Esophagus muscularis mucosa (tissue), 4 donors: ENCODE measurements around the gene TES. TPM values are rescaled to one million over a fixed set of nuclear protein-coding genes. Genes with fewer than 3 reads are reported as not detected.

Experiments used
- DNase-seq: peaks from one replicate; pipeline ENCODE4 v3.0.0-alpha.2; 2017; ENCODE audit errors: extremely low spot score
- H3K27ac ChIP-seq, 4 donors: fragments of 200-600 bp; sonication (generic); replicated peaks in 1 of 4; 1 replicate in 3 of 4; 2 replicates in 1 of 4; pipeline ENCODE4 v1.5.1; 2016 to 2019; ENCODE audit warnings: mild to moderate bottlenecking in 1 of 4
- H3K27me3 ChIP-seq, 4 donors: fragments of 200-600 bp; sonication (generic); one replicate each; pipeline versions ENCODE4 v1.5.1 to v1.6.0; 2016 to 2019
- H3K36me3 ChIP-seq, 4 donors: fragments of 200-600 bp; sonication (generic); one replicate each; pipeline ENCODE4 v1.5.1; 2016 to 2019
- H3K4me1 ChIP-seq, 4 donors: fragments of 200-600 bp; sonication (generic); one replicate each; pipeline ENCODE4 v1.5.1; 2016 to 2019
- H3K4me3 ChIP-seq, 4 donors: fragments of 200-600 bp; sonication (generic); 1 replicate in 2 of 4; 2 replicates in 2 of 4; pipeline ENCODE4 v1.5.1; 2016 to 2019; ENCODE audit warnings: mild to moderate bottlenecking in 4 of 4, moderate library complexity in 1 of 4
- H3K9me3 ChIP-seq, 4 donors: fragments of 200-600 bp; sonication (generic); 1 replicate in 3 of 4; 2 replicates in 1 of 4; pipeline ENCODE4 v1.5.1; 2016 to 2019
- EP300 ChIP-seq: sonication (generic); formaldehyde crosslinking; IDR thresholded peaks from one replicate; pipeline ENCODE4 v1.6.1; 2017; ENCODE audit warnings: antibody characterized with exemption
- POLR2A ChIP-seq: fragments of 450-650 bp; IDR thresholded peaks from one replicate; pipeline ENCODE4 v1.6.1; 2017; ENCODE audit warnings: antibody characterized with exemption, moderate library complexity, mild to moderate bottlenecking, low read depth
- POLR2AphosphoS5 ChIP-seq, 2 donors: sonication (generic); formaldehyde crosslinking; IDR thresholded peaks; one replicate each; pipeline ENCODE4 v1.6.1; 2017; ENCODE audit warnings: antibody characterized with exemption in 2 of 2
- WGBS: methylation state at CpG from one replicate; pipeline ENCODE4 v1.1.5; 2018; 5-methylcytosine and 5-hydroxymethylcytosine counted together
- intact Hi-C: fragments of 100-400 bp; cut with DNase I; formaldehyde crosslinking; loops from one replicate; pipeline ENCODE4 v1.15.1; 2023
- total RNA-seq, 4 donors: library from RNA; depleted of rRNA; stranded (reverse); fragments of >200 nt; gene quantifications; one replicate each; pipeline versions ENCODE4 v1.1.0 to v1.2.1, GENCODE V29; 2016
- TF ChIP-seq, protein P1 (sequence below), 3 experiments: fragments of 200-600 bp in 2 of 3; fragments of 450-650 bp in 1 of 3; sonication (generic) in 2 of 3; IDR thresholded peaks; one replicate each; pipeline ENCODE4 v1.5.1; 2017 to 2019; ENCODE audit warnings: antibody characterized with exemption in 3 of 3, mild to moderate bottlenecking in 2 of 3, moderate library complexity in 1 of 3

The TES gene
- total RNA-seq, 4 donors from 2014 or later = 213 to 356 (median 265) TPM

DNA sequence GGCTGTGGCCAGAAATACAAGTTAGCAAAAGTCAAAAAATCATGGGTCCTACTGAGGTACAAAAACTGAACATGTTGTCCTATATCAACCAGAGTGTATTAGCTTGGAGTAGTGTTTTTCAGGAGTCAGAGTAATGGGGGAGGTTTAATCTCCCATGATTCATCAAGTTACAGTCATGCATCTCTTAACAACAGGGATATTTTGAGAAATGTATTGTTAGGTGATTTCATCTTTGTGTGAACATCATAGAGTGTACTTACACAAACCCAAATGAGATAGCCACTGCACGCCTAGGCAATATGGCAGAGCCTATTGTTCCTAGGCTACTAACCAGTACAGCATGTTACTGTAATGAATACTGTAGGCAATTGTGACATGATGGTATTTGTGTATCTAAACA, 14.9 kb upstream of the TES start:
- H3K4me3 ChIP-seq = no peak overlapping the region
- no peak overlapping the region for H3K27ac ChIP-seq
- TF ChIP-seq POLR2A (no peak), POLR2AphosphoS5 (IDR thresholded peaks at IDR 0.05) (no peak), EP300 (no peak)
- TF ChIP-seq, protein P1, sequence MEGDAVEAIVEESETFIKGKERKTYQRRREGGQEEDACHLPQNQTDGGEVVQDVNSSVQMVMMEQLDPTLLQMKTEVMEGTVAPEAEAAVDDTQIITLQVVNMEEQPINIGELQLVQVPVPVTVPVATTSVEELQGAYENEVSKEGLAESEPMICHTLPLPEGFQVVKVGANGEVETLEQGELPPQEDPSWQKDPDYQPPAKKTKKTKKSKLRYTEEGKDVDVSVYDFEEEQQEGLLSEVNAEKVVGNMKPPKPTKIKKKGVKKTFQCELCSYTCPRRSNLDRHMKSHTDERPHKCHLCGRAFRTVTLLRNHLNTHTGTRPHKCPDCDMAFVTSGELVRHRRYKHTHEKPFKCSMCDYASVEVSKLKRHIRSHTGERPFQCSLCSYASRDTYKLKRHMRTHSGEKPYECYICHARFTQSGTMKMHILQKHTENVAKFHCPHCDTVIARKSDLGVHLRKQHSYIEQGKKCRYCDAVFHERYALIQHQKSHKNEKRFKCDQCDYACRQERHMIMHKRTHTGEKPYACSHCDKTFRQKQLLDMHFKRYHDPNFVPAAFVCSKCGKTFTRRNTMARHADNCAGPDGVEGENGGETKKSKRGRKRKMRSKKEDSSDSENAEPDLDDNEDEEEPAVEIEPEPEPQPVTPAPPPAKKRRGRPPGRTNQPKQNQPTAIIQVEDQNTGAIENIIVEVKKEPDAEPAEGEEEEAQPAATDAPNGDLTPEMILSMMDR (IDR thresholded peaks at IDR 0.05) = no peak
- H3K4me1 ChIP-seq = peaks cover 0 to 7% (median 2%) of the 10 kb centered on the region in 4 donors
- DNase-seq = no peak
- no peaks in the 10 kb centered on the region for H3K36me3 ChIP-seq
- intact Hi-C loops = no loop called here
- H3K9me3 ChIP-seq = no peaks in the 10 kb centered on the region
- H3K27me3 ChIP-seq = no peaks in the 10 kb centered on the region
- WGBS = 95% methylated on average over 1 of the region's 1 CpG

DNA sequence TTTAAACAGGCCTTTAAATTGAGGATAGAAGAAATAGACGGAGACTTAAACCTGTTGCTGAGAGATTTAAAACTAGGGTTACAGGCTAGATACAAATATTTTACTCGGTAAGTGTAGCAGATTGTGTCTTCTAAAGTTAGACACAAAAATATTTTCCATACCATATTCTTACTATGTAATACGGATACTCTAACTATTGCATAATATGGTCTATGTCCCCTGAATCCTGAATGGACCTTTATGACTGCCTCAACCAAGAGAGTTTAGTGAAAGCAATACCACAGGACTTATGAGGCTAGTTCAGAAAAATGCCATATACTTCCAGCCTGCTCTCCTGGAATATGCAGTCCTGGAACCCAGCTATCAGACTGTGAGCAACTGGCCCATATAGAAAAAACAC, 13.4 kb upstream of the TES start:
- WGBS = 94% methylated on average over 3 of the region's 3 CpGs
- Histone ChIP-seq H3K27ac (no peak overlapping the region), H3K36me3 (no peaks in the 10 kb centered on the region), H3K27me3 (no peaks in the 10 kb centered on the region), H3K4me1 (peaks cover 0 to 7% (median 2%) of the 10 kb centered on the region in 4 donors), H3K4me3 (no peak overlapping the region), H3K9me3 (no peaks in the 10 kb centered on the region)
- no peak for TF ChIP-seq POLR2AphosphoS5 (IDR thresholded peaks at IDR 0.05)
- TF ChIP-seq POLR2A = no peak
- no peak for TF ChIP-seq EP300
- TF ChIP-seq, protein P1 (IDR thresholded peaks at IDR 0.05) = no peak
- DNase-seq = no peak
- intact Hi-C loops = no loop called here

DNA sequence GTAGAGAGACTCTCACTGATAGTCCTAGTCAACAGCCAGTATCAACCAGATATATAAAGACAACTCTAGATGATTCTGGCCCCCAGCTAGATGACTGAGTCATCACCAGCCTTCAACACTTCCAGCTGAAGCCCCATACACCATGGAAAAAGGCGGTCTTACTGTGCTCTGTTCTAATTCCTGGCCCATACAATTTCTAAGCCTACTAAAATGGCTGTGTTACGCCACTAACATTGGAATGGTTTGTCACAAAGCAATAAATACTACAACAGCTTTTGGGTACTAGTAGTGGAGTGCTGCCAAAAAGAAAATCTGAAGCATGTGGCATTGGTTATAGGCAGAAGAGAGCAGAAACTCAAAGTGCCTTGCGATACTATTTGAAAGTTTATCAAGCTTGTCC, 13.0 kb upstream of the TES start:
- Histone ChIP-seq H3K4me1 (peaks cover 0 to 7% (median 2%) of the 10 kb centered on the region in 4 donors), H3K36me3 (no peaks in the 10 kb centered on the region), H3K4me3 (no peak overlapping the region), H3K9me3 (no peaks in the 10 kb centered on the region), H3K27ac (no peak overlapping the region), H3K27me3 (no peaks in the 10 kb centered on the region)
- no peak for DNase-seq
- WGBS = 97% methylated on average over 3 of the region's 3 CpGs
- TF ChIP-seq POLR2A = no peak
- TF ChIP-seq, protein P1 (IDR thresholded peaks at IDR 0.05) = no peak
- TF ChIP-seq POLR2AphosphoS5 (IDR thresholded peaks at IDR 0.05) = no peak
- TF ChIP-seq EP300 = no peak
- intact Hi-C loops = no loop called here

DNA sequence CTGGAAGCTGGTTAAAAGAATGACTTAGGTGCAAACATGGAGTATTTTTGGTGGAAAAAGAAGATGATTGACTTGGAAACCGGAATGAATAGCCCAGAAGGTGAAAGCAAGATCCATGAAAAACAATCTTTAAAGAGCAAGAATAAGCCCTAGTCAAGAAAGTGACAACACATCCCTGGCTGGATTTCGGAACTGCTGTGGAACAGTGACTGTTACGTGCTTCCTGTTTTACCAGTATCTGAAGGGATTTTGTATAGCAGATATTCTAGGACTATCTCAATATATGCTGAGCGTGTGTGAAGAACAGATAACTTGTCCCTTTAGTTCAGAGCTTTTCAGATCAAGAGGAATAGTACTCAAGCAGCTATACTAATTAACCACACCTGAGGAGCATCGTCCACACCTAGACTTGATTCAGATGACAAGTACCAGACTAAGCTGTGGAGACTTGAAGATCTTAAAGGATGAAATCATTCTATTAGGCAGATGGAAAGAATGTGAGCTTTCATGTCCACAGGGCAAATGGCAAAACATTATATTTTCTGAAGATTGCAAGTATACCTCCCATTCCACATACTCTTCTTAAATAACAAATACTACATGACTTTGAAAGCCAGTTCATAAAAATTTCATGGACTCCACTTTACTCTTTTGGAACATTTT, 11.5 kb upstream of the TES start:
- DNase-seq = no peak
- H3K27ac ChIP-seq = no peak overlapping the region
- H3K36me3 ChIP-seq = no peaks in the 10 kb centered on the region
- WGBS = 90% methylated on average over 5 of the region's 5 CpGs
- H3K27me3 ChIP-seq = no peaks in the 10 kb centered on the region
- H3K4me1 ChIP-seq = peaks cover 0 to 5% (median 2%) of the 10 kb centered on the region in 4 donors
- intact Hi-C loops = no loop called here
- H3K9me3 ChIP-seq = no peaks in the 10 kb centered on the region
- TF ChIP-seq, protein P1 (IDR thresholded peaks at IDR 0.05) = no peak
- TF ChIP-seq POLR2AphosphoS5 (IDR thresholded peaks at IDR 0.05) (no peak), POLR2A (no peak), EP300 (no peak)
- H3K4me3 ChIP-seq = no peak overlapping the region

DNA sequence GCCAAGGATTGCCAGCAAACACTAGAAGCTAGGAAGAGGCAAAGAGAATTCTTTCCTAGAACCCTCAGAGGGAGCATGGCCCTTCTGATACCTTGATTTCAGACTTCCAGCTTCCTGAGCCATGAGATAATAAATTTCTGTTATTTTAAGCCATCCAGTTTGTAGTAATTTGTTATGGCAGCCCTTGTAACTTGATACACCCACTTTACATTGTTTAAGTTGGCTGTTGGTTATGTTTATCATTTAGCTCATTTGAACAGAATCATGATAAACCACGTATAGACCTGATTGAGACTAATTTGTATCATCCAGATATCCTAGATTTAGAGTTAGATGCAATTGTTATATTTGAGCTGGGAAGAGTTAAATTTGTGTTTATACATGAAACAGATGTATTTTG, 9.4 kb upstream of the TES start:
- Histone ChIP-seq H3K4me1 (no peaks in the 10 kb centered on the region), H3K27ac (no peak overlapping the region), H3K36me3 (no peaks in the 10 kb centered on the region), H3K27me3 (no peaks in the 10 kb centered on the region), H3K9me3 (no peaks in the 10 kb centered on the region), H3K4me3 (no peak overlapping the region)
- intact Hi-C loops = no loop called here
- WGBS = 68% methylated on average over 1 of the region's 1 CpG
- no peak for DNase-seq
- TF ChIP-seq POLR2AphosphoS5 (IDR thresholded peaks at IDR 0.05) (no peak), EP300 (no peak), POLR2A (no peak)
- TF ChIP-seq, protein P1 (IDR thresholded peaks at IDR 0.05) = no peak
